ENCODE measurements around the gene TXNDC2. TPM values are rescaled to one million over a fixed set of nuclear protein-coding genes. Genes with fewer than 3 reads are reported as not detected.

The TXNDC2 gene
- total and polyA plus RNA-seq, 9 of the 15 experiments (the other 6 are each of a cell fraction or from before 2014, with no cell fraction given) = 1.2 to 4.9 (median 2.3) TPM

GRCh38 chr18:9897129-9897528, 11.4 kb downstream of the TXNDC2 start (continued):
- TF ChIP-seq CHD7 (IDR thresholded peaks at IDR 0.05; ENCODE audit: low read depth, low read length) (no peak), NR2C1 (IDR thresholded peaks at IDR 0.05) (no peak), NR2C1 (tag; IDR thresholded peaks at IDR 0.05) (peak; percentile 23; the same call in 1 of the 2 replicates), E2F8 (IDR thresholded peaks at IDR 0.05; ENCODE audit: low read depth, partially characterized antibody) (no peak), PKNOX1 (IDR thresholded peaks at IDR 0.05) (peak; percentile 96), RBM25 (IDR thresholded peaks at IDR 0.05; ENCODE audit: low read depth, low read length, severe bottlenecking) (peak; percentile 11), ELF1 (tag; IDR thresholded peaks at IDR 0.05) (0 out of 2 replicates have a peak, but pooled peaks have one; percentile 12)

All from K562 (cell line).